ENCODE measurements around the gene NPTX1.

GRCh38 chr17:80442323-80442659 is 34.1 kb downstream of the NPTX1 start:
- TF ChIP-seq, protein P1, sequence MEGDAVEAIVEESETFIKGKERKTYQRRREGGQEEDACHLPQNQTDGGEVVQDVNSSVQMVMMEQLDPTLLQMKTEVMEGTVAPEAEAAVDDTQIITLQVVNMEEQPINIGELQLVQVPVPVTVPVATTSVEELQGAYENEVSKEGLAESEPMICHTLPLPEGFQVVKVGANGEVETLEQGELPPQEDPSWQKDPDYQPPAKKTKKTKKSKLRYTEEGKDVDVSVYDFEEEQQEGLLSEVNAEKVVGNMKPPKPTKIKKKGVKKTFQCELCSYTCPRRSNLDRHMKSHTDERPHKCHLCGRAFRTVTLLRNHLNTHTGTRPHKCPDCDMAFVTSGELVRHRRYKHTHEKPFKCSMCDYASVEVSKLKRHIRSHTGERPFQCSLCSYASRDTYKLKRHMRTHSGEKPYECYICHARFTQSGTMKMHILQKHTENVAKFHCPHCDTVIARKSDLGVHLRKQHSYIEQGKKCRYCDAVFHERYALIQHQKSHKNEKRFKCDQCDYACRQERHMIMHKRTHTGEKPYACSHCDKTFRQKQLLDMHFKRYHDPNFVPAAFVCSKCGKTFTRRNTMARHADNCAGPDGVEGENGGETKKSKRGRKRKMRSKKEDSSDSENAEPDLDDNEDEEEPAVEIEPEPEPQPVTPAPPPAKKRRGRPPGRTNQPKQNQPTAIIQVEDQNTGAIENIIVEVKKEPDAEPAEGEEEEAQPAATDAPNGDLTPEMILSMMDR (IDR thresholded peaks at IDR 0.05): no peak
- no peak for TF ChIP-seq EZH2 (IDR thresholded peaks at IDR 0.05; ENCODE audit: borderline replicate concordance, insufficient read depth, low read depth, low read length, poor library complexity, severe bottlenecking)
